IPS-NIHi7 (cell line): ENCODE results near the gene SMIM36.
"Not testable (repeated sequence)": the region's sequence is repeated elsewhere in the genome, so short reads cannot be mapped to it uniquely, and the experiment has no call there.

ENCODE experiments used
- DNase-seq: peaks from one replicate; pipeline ENCODE4 v3.0.0; 2012; ENCODE audit warnings: mixed read lengths; ENCODE audit errors: extremely low spot score

SMIM36 gene

GRCh38 chr17:55510986-55511721, at the start of gene SMIM36:
Gene SMIM36 (minus strand): TSS chr17:55511452.
- DNase-seq = no peak

- no peak for DNase-seq
Measured at GRCh38 chr17:55555772-55556171, 44.5 kb upstream of the SMIM36 start.

- DNase-seq = peak; percentile 44
Measured at GRCh38 chr17:55549140-55549539, 37.9 kb upstream of the SMIM36 start.

DNA sequence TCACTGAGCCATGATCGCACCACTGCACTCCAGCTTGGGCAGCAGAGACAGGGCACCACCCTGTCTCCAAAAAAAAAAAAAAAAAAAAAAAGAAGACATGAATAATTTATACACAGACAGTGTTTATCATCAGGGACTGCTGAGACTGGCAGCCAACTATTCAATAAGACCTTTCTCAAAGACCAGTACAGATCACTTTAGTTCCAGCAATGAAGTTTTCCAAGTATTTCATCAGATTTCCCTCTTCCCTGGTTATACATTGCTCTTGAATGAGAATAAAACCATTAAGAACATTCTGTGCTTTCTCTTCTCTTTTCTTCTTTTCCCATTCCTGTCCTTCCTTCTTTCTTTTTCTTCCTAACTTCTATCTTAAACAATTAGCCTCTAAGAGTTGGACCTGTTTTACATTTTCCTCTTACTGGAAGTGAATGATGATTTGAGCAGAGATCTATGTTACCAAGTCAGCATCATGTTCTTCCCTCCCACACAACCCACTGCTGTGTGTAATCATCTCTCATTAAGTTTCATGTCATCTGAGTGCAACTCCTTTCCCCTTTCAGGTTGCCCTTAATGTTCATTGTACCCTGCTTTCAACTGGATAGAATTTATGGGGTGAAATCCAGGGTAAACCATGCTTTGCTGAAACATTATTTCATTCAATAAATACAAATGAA, 35.9 kb upstream of the SMIM36 start:
- no peak for DNase-seq

GRCh38 chr17:55546481-55546880, 35.2 kb upstream of the SMIM36 start:
- DNase-seq = no peak

GRCh38 chr17:55545806-55546205, 34.6 kb upstream of the SMIM36 start:
- no peak for DNase-seq

GRCh38 chr17:55543709-55544108, 32.5 kb upstream of the SMIM36 start:
- DNase-seq = no peak

- no peak for DNase-seq
Measured at GRCh38 chr17:55540414-55541091, 29.3 kb upstream of the SMIM36 start.

- no peak for DNase-seq
Measured at GRCh38 chr17:55536205-55536604, 25.0 kb upstream of the SMIM36 start.

DNA sequence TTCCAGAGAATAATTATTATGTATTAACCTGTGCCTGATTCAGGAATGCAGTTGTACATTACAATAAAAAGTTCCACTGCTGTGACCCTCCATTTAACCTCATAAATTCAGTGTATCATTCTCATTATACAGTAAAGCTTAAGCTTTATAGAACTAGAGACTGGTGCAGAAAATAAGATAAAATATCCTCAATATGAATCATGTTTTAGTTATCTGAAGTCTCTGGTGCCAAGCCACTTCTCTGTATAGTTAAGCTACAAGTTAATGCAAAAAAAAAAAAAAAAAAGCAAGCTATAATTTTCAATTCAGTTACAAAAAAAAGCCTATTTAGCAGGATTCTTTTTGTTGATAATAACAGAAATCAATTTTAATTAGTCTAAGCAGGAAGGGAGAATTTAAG, 22.4 kb upstream of the SMIM36 start:
- DNase-seq = no peak

- DNase-seq = no peak
Measured at GRCh38 chr17:55532670-55533069, 21.4 kb upstream of the SMIM36 start.

DNA sequence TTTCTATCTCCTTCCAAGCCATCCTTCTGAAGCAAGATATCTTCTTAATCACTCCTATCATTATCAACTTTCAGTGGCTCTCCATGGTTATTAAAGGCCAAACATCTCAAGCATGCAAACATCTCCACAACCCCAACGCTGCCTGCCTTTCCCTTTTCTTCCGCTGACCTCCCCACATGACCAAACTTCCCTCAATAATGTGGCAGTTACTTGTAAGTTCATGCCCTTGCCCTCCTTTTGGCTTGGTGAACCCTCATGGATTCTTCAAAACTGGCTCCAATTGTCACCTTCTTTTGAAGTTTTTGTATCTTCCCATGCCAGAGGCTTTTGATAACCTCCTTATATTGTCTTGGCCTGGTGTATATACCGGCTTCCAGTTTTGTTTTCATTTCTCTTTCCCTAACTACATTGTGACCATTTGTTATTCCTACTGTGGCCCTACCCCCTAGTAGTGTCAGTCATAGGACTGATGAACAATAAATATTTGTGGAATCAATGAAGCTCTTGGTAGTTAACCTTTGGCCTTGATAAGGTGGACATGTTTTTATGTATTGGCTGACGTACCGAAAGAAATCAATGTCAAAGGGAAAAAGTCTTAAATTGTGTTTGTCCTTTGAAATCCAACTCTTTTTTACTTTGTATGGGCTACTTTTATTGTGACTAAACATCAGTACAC, 19.9 kb upstream of the SMIM36 start:
- no peak for DNase-seq

DNA sequence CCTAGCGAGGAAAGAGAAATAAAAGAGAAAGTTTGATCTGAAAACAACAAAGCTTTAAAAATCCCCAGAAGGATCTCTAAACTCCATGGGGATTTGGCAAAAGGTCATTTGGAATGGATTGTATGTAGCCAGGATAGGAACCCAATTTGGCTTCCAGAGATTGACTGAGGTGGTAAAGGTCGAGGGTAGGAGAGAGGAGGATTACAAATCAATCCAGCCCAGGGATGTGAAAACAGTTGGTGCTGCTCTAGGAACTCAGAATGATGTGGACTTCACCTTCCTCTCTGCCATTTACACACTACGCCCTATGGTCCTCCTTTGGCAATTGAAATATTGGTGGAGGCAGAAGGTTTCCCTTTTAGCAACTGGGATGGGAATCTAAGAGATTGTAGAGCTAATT, 18.8 kb upstream of the SMIM36 start:
- DNase-seq = no peak

GRCh38 chr17:55527540-55528118, 16.4 kb upstream of the SMIM36 start:
- DNase-seq = peak; percentile 59

DNA sequence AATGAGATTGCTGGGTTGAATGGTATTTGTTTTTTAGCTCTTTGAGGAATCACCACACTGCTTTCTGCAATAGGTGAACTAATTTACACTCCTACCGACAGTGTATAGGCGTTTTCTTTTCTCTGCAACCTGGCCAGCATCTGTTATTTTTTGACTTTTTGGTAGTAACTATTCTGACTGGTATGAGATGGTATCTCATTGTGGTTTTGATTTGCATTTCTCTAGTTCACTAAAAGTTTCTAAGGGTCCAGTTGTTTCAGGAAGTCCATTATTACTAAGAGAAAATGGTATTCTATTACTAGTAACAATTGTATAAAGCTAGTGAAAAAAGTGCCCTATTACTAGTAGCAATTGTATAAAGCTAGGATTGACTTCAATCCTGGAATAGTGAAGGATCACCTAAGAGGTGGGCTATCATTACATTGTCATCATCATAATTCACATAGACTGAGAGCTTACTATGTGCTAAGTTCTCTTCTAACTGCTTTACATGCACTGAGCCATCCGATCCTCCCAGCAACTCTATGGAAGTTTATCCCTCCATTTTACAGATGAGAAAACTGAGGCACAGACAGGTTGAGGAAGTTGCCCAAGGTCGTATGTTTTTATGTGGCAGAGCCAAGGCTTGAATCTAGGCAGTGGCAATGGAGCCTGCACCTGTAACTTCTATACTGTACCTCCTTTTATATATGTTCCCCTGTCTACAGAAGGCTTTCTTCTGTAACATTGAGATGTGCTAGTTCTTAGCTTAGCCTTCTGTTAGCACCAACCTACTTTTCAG, 13.4 kb upstream of the SMIM36 start:
- DNase-seq = no peak

DNA sequence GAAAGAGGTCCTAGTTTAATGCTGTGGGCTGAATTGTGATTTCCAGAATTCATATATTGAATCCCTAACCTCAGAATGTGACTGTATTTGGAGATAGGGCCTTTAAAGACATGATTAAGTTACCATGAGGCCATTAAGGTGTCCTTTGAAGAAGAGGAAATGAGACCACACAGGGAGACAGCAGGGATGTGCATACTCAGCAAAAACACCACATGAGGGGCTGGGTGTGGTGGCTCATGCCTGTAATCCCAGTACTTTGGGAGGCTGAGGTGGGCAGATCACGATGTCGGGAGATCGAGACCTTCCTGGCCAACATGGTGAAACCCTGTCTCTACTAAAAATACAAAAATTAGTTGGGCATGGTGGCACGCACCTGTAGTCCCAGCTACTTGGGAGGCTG, 11.8 kb upstream of the SMIM36 start:
- DNase-seq = not testable (repeated sequence)

DNA sequence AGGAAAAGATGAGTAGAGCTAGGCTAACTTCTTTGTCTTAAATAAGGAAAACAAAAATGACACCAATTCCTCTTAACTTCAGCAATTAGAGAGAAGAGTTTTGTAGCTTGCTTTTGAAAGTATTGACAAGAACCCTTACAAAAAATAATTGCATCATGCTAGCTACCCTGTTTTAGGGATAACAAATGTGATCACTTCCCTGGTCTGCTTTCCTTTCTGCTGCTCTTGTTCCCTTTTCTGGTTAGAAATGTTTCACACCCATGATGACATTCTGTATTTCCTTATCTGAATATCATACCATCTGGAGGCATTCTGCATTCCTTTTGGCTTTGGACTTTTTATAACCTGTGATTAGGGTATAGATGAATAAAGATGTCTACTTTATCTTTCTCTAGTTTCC, 9.9 kb upstream of the SMIM36 start:
- no peak for DNase-seq

DNA sequence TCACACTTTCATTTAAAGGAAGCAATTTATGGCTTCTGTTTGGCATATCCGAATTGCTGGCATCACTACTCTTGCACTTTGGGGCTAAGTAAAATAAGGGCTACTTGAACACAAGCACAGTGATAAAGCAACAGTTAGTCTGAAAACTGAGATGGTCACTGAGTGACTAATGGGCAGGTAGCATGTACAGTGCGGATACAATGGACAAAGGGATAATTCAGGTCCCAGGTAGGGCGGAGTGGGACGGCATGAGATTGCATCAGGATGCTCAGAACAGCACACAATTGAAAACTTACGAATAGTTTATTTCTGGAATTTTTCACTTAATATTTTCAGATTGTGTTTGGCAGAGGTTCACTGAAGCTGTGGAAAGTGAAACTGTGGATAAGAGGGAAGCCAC, 9.2 kb upstream of the SMIM36 start:
- no peak for DNase-seq

- DNase-seq = no peak
Measured at GRCh38 chr17:55518510-55518909, 7.3 kb upstream of the SMIM36 start.

- DNase-seq = peak; percentile 63
Measured at GRCh38 chr17:55513885-55514590, 2.8 kb upstream of the SMIM36 start.

DNA sequence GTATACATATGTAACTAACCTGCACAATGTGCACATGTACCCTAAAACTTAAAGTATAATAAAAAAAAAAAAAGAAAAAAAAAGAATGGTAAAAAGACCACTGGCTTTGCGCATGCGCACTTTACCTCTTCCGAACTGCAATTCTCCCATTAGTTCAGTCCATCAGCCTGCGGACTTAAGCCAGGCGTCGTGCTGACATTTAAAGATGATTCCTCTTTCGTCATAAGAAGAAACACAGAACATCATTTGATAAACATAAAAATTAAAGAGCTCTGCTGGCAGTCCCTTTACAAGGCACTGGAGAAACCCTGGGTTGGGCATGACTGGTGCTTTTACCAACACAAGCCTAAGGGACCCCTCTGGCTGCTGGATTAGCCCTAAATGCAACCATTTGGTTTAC, 3.6 kb downstream of the SMIM36 start:
- DNase-seq = not testable (repeated sequence)
